Stimulated activated naive CD4-positive, alpha-beta T cell (primary cell): Measurements from ENCODE around the gene VIPR1.

Experiments used
- DNase-seq, 6 experiments: peaks; one replicate each; lab custom pipeline; 2025; lab: John Stamatoyannopoulos, UW

The VIPR1 gene

GRCh38 chr3:42493798-42494151, 8.7 kb upstream of the VIPR1 start:
- DNase-seq, result no peak

- DNase-seq, result no peak
Observed at GRCh38 chr3:42495393-42495792, 7.0 kb upstream of the VIPR1 start.

GRCh38 chr3:42497009-42497731, 5.3 kb upstream of the VIPR1 start:
- no peak for DNase-seq

DNA sequence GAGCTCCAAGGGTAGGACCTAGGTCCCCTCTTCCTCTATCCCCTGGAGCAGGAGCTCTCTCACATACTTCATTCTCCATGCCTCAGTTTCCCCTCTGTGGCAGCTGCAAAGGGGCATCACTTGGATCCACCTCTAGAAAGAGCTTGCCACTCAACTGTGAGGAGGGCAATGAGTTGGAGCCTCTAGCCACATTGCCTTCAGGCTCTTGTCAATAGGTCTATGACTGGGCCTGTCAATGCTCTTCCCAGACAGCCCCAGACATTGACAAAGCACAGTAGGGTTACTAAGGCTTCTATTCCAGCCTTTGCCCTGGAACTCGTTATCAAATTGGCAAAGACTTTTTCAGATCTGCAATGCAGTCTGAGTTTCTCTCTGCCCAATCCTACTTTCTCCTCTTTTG, 4.4 kb upstream of the VIPR1 start:
- no peak for DNase-seq

GRCh38 chr3:42498791-42499477, 3.5 kb upstream of the VIPR1 start:
- DNase-seq, result no peak

DNA sequence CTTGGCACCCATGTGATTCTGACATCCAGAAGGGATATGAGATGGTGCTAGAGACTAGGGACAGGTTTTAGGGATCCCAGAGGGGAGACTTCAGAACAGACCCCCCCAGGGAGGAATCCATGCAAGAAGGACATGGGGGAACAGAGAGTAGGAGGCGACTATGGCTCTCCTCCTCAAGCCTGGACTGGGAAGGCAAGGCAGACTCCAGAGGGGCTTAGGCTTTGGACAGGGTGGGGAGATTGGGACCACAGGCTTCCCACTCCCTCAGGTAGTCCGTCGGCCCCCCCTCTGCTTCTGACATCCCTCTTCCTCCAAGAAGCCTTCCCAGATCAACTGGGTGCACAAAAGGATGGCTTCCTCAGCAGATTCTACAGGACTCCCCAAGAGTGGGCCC, 3.0 kb upstream of the VIPR1 start:
- DNase-seq, result no peak

DNA sequence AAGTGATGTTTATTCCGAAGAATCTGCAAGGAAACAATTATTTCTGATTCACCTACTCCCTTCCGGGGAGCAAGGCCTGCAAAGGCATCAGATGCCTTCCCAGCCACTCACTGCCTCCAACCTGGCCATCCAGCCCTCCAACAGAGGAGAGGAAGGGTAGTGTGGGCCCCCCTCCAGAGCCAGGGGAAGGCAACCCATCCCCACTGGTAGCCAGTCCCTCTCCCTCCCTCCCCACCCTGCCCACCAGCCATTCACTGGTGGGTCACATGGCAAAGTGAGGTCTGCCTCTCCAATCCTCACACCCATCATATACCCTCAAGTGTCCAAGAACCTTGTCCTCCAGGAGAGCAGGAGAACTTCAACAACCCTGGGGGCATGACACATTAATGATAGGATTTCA, 2.4 kb upstream of the VIPR1 start:
- no peak for DNase-seq

DNA sequence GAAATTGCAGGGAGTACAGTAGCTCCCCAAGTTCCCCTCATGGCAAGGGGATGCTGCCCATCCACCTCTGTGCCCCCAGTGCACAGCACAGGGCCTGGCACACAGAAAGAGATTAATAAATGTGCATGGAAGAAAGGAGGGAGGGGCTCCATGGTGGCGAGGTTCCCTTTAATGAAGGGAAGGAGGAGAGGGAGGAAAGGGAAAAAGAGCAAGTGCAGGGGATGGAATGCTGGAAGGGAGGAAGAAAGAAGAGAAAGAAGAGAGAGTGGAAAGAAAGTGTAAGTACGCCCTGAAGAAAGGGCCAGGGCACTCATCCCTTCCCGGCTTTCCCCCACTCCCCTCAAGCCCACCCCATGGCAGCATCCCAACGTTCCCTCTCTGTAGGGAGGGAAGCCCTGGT, 1.5 kb upstream of the VIPR1 start:
- DNase-seq, result no peak

DNA sequence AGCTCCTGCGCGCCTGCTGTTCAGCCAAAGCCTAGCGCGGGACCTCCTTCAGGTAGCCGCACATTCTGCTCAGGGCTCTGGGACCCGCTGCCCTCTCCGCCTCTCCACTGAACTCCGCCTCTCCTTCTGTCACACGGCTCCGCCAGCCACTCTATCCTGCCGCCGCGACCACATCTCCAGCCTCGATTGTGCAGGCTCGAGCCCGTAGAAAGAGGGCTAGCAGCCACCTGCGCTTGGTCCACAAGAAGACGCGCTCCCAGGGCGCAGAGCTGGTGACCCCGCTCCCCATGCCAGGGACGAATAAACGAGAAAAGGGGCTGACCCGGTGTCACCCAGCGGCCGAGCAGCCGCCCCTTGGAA, 1.1 kb upstream of the VIPR1 start:
- peak in 1 of 6 experiments; percentile 48 for DNase-seq

- peak; percentile 31 to 88 (median 65) for DNase-seq
Observed at GRCh38 chr3:42501681-42502428, 588 bp upstream of the VIPR1 start.

DNA sequence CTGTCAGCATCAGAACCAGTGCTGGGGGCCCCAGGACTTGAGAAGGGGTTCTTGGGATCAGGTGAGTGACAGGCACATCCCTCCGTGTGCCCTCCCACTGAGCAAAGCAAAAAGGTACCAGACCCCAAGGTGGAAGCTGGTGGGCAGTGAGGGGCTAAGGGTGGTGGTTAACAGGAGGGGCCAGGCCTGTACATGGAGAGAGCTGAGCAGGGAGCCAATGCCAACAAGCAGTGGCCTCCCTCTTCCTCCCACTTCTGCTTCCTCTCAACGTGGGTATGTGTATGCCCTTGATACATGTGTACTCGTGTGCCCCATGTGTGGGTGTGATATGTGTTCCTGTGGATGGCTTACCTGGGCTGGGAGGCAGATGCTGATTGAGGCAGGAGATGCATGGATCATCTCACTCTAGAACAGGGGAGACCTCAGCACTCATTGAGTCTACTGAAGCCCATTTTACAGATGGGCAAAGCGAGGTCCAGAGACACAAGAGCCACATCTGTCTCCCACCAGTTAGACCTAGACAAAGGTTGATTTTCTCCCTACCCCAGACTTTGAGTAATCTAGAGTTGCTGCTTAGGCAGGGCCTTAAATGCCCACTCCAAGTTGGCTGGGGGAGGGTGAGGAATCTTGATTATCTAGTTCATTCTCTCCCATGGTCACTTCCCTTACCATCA, 945 bp downstream of the VIPR1 start:
- no peak for DNase-seq

DNA sequence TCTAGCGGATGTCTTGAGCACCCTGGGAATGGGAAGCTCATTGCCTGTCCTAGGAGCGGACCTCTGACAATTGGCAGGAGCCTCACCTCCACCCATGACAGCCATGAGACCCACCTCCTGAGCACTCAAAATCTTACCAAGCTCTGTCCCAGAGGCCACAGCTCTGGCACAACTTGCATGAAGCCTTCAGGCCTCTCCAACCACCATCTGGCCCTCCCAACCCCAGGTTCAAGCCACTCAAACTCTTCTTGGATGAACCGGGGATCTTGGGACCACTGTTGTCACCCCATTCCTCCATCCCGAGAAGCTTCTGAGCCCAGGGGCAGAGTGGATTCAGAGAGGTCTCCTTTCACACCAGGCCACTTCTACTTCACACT, 1.5 kb downstream of the VIPR1 start:
- no peak for DNase-seq

DNA sequence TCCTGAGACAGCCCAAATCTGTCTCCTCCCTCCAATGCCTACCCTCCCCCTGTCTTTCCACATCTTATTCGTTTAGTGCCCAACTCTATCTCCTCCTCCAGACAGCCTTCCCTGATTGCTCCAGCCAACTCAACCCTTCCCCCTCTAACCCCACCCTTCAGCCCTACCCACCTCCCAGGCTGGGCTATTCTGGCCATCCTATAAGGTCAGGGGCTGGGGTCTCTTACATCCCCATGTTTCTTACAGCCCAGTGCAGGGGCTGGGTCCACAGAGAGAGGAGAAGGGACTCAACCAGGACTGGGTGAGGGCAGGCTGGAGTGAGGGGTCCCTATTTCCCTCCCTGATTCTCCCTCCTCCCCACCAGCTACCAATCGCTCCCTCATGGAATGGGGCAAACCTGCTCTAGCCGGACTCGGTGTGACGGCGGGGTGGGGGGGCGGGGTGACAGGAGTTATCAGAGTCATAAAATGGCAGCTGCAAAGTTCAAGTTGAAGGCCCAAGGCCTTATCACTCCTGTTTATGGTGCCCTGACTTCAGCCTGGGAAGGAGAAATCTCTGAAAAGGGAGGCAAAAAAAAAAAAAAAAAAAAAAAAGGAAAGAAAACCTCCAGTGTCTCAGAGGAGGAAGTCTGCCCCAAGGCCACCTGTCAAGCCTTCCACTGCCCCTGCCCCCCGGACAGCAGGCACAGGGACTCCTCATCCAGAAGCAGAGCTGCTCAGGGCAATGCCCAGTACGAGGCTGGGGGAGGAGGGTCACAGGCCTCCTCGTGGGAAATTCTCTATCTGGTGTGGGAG, 2.1 kb downstream of the VIPR1 start:
- DNase-seq, result no peak

DNA sequence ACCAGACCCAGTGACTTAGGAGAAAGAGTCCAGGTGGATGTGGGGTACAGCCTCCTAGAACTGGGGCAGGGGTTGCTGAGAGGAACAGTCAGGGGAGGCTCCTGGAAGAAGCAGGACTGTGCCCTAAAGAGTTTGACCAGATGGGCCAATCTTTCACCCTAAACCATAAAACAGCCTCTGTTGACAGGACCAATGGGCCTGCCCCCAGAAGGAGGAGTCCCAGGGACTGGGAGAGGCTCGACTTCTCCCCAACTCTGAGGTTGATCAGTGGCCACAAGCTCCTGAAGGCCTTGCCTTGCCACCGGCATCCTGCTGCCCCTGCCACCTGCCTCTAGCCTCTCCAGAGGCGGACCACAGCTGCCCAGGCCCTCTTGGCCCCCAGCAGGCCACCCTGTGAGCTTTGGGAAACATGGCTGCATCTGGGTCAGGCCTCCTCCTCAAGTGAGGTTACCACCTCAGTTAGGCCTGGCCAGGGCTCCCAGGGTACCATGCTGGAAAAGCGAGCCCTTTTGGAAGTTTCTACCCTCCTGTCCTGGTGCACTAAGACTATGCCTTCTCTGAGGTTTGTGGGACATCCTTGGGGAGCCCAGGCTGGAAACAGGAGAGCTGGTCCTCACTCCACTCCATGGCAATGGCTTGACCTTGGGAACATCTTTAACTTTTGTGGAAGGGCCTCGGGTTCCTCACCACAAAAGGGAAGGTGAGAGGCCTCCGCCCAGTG, 2.8 kb downstream of the VIPR1 start:
- no peak for DNase-seq

GRCh38 chr3:42505849-42506410, 3.5 kb downstream of the VIPR1 start:
- DNase-seq, result no peak

DNA sequence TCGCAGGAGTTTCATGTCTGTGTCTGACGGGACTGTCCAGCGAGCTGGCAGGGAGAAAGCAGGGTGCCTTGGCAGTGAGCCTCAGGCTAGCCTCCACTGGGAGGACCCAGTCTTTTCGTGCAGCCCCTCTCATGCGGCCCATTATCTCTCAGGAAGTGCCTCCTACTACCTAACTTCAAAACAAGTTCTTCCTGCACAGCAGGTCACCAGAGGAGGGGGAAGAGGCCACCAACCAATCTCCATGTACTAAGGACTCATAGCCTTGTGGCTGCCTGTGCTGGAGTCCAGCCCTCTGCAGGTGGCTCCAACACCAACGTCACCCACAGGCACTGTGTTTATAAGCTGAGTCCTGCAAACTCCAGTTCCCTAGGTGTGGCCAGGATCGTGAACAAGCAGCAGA, 4.8 kb downstream of the VIPR1 start:
- peak in 1 of 6 experiments; percentile 33 for DNase-seq

DNA sequence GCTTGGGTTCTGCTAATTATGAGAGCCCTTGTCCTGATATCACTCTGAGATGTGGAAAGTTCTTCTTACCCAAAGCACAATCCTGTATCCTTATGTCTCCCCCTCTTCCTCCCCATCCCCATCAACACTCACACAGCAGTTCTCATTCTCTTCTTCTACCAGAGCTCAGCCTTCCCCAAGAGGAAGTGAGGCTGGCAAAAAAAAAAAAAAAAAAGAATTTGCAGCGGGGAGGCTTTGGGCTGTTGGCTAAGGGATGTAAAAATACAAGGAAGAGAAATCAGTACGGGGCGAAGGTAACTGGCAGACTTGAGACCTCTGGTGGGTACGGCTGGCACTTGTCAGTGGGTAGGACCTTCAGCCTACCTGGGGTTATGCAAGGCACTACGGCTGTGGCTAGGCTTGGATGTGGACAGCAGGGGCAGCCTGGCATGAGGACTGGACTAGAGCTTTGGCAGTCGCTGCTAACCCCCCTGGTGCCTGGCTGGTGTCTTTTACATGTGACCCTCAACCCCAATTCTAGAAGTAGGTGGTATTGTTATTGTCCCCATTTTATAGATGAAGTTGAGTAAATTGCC, 5.4 kb downstream of the VIPR1 start:
- DNase-seq, result no peak

- no peak for DNase-seq
Observed at GRCh38 chr3:42508562-42508961, 6.1 kb downstream of the VIPR1 start.

- DNase-seq, result no peak
Observed at GRCh38 chr3:42509111-42509510, 6.7 kb downstream of the VIPR1 start.

GRCh38 chr3:42510325-42510724, 7.9 kb downstream of the VIPR1 start:
- DNase-seq, result no peak

- DNase-seq, result no peak
Observed at GRCh38 chr3:42511201-42511600, 8.8 kb downstream of the VIPR1 start.
